GDM1 (cell line): ENCODE measurements around the gene PIN1.

ENCODE experiments used
- DNase-seq: peaks from one replicate; lab custom pipeline; 2025; lab: John Stamatoyannopoulos, UW

PIN1 gene

GRCh38 chr19:9857076-9857721 is 22.1 kb downstream of the PIN1 start:
- no peak for DNase-seq

GRCh38 chr19:9857920-9858746 is 23.0 kb downstream of the PIN1 start:
- peak; percentile 22 for DNase-seq

- no peak for DNase-seq
These were observed 23.6 kb downstream of the PIN1 start for GRCh38 chr19:9858766-9859165.

- no peak for DNase-seq
These were observed 25.3 kb downstream of the PIN1 start for GRCh38 chr19:9860407-9860806.

- no peak for DNase-seq
These were observed 26.4 kb downstream of the PIN1 start for GRCh38 chr19:9861503-9861902.

GRCh38 chr19:9862938-9863337 is 27.8 kb downstream of the PIN1 start:
- DNase-seq, result no peak

- no peak for DNase-seq
These were observed 28.6 kb downstream of the PIN1 start for GRCh38 chr19:9863759-9864158.

- DNase-seq, result no peak
These were observed 30.8 kb downstream of the PIN1 start for GRCh38 chr19:9865732-9866501.

GRCh38 chr19:9868983-9869617 is 34.0 kb downstream of the PIN1 start:
- no peak for DNase-seq

- DNase-seq, result no peak
These were observed 36.7 kb downstream of the PIN1 start for GRCh38 chr19:9871626-9872338.

GRCh38 chr19:9872618-9873242 is 37.6 kb downstream of the PIN1 start:
- DNase-seq, result no peak

GRCh38 chr19:9875031-9875627 is 40.0 kb downstream of the PIN1 start:
- no peak for DNase-seq

GRCh38 chr19:9875796-9876195 is 40.7 kb downstream of the PIN1 start:
- no peak for DNase-seq

- no peak for DNase-seq
These were observed 42.8 kb downstream of the PIN1 start for GRCh38 chr19:9877780-9878510.

GRCh38 chr19:9878511-9879196 is 43.5 kb downstream of the PIN1 start:
- DNase-seq, result no peak

GRCh38 chr19:9881720-9882119 is 46.6 kb downstream of the PIN1 start:
- DNase-seq, result no peak

GRCh38 chr19:9883231-9883758 is 48.2 kb downstream of the PIN1 start:
- no peak for DNase-seq

GRCh38 chr19:9883764-9884163 is 48.6 kb downstream of the PIN1 start:
- DNase-seq, result no peak

GRCh38 chr19:9885077-9885552 is 50.0 kb downstream of the PIN1 start:
- no peak for DNase-seq
